BJ (cell line): Measurements from ENCODE around the gene COG5. TPM values are rescaled to one million over a fixed set of nuclear protein-coding genes. Genes with fewer than 3 reads are reported as not detected.

Source experiments
- CTCF ChIA-PET: fragments of 350-600 bp; formaldehyde crosslinking; extraction: SDS; loops from one replicate; lab custom pipeline; 2021; ENCODE audit warnings: antibody characterized with exemption, inconsistent platforms; lab: Yijun Ruan, JAX
- POLR2A ChIA-PET: fragments of 300-600 bp; sonication (Branson Sonifier 250); formaldehyde crosslinking; extraction: SDS; loops from one replicate; lab custom pipeline; 2021; ENCODE audit warnings: antibody characterized with exemption; lab: Charles Lee
- DNase-seq: peaks from one replicate; pipeline ENCODE4 v3.0.0-alpha.2; 2011; ENCODE audit warnings: low read depth
- H3K27me3 ChIP-seq: 2 replicates; pipeline ENCODE4 v1.6.0; 2011; ENCODE audit warnings: low read length; ENCODE audit not compliant: control insufficient read depth, insufficient read depth
- H3K36me3 ChIP-seq: 2 replicates; pipeline ENCODE4 v1.5.1; 2011; ENCODE audit warnings: low read length; ENCODE audit not compliant: control insufficient read depth, insufficient read depth
- H3K4me3 ChIP-seq: 2 replicates; pipeline ENCODE4 v1.5.1; 2011; ENCODE audit warnings: low read depth, mild to moderate bottlenecking, control low read depth, low read length
- polyA plus RNA-seq: library from polyadenylated mRNA; depleted of rRNA; stranded (reverse); fragments of >200 nt; gene quantifications from 2 replicates; pipeline ENCODE4 v1.2.3, GENCODE V29; 2011
- TF ChIP-seq, protein P1 (sequence below): IDR thresholded peaks from 2 replicates; pipeline ENCODE4 v1.5.1; 2011; ENCODE audit warnings: low read depth, mild to moderate bottlenecking, control low read depth, inconsistent platforms, low read length, moderate library complexity; ENCODE audit not compliant: insufficient read depth

The COG5 gene
- polyA plus RNA-seq, 1 experiment = 20.5 TPM

DNA sequence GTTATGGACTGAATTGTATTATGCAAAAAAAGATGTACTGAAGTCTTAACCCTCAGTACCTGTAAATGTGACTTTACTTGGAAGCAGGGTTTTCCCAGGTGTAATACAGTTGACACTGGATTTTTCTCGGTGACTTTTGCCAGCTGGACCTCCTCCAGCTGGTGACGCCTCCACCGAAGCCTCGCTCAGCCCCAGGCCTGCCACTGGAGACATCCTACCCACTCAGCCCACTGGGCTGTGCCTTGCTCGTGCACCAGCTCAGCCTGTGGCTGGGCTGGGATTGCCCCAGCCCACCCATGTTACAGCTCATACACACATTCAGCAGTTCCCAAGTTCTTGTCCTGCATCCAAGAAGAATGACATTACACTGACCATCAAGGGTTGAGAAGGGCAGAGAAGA, 136.3 kb downstream of the COG5 start:
- ChIA-PET CTCF (no interaction called here), POLR2A (no interaction called here)
- no peak for DNase-seq
- TF ChIP-seq, protein P1, sequence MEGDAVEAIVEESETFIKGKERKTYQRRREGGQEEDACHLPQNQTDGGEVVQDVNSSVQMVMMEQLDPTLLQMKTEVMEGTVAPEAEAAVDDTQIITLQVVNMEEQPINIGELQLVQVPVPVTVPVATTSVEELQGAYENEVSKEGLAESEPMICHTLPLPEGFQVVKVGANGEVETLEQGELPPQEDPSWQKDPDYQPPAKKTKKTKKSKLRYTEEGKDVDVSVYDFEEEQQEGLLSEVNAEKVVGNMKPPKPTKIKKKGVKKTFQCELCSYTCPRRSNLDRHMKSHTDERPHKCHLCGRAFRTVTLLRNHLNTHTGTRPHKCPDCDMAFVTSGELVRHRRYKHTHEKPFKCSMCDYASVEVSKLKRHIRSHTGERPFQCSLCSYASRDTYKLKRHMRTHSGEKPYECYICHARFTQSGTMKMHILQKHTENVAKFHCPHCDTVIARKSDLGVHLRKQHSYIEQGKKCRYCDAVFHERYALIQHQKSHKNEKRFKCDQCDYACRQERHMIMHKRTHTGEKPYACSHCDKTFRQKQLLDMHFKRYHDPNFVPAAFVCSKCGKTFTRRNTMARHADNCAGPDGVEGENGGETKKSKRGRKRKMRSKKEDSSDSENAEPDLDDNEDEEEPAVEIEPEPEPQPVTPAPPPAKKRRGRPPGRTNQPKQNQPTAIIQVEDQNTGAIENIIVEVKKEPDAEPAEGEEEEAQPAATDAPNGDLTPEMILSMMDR = no peak
- no peak overlapping the region for H3K4me3 ChIP-seq
- H3K36me3 ChIP-seq = no peaks in the 10 kb centered on the region
- no peaks in the 10 kb centered on the region for H3K27me3 ChIP-seq

DNA sequence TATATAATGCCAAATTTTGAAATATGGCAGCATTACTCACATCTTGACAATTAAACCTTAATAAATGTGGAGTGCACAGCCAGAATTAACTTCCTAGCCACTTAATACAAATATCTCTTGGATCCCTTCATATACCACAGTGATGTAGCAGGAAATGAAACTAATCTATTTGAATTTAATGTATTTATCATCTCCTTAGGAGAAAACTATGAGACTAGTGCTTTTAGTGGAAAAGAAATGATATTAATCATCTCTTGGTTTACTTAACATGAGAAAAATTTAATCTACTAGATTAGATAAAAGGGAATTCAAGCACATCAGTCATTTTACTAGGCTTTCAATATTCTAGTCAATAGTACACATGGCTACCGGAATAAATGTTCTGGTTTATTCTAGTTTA, 149.5 kb downstream of the COG5 start:
- H3K4me3 ChIP-seq = no peak overlapping the region
- CTCF ChIA-PET = no interaction called here
- no peaks in the 10 kb centered on the region for H3K36me3 ChIP-seq
- no peaks in the 10 kb centered on the region for H3K27me3 ChIP-seq
- TF ChIP-seq, protein P1 = no peak
- POLR2A ChIA-PET = no interaction called here
- DNase-seq = no peak

DNA sequence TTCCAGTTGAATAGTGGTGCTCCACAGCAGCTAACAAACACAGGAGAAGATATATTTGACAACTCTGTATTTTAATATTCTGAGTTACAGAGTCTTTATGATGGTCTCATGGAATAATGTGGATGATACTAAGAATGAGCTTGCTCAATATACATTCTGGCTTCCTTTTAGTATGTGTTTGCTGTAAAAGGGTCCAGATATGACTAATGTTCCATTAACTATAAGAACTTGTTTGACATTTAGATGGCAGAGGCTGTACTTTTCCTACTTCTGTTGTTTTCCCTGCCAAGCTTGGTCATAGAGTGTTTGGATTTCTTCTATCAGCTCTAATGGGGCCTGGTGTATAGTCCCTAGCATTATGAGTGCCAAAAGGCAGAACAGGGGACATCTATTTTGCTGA, 155.4 kb downstream of the COG5 start:
- ChIA-PET CTCF (no interaction called here), POLR2A (no interaction called here)
- DNase-seq = no peak
- Histone ChIP-seq H3K4me3 (no peak overlapping the region), H3K27me3 (no peaks in the 10 kb centered on the region), H3K36me3 (no peaks in the 10 kb centered on the region)
- TF ChIP-seq, protein P1 = no peak

DNA sequence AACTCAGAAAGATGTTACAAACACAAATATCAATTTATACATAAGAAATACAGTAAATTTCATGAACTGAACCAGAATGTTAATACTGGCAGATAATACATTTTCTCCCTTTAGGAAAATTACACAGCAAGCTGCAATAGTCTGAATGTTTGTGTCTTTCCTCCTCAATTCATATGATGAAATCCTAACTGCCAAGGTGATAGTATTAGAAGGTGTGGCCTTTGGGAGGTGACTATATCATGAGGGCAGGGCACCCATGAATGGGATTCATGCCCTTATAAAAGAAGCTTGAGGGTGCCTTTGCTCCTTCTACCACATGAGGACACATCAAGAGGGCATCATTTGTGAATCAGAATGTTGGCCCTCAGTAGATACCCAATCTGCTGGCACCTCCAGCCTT, 158.2 kb downstream of the COG5 start:
- no peak for DNase-seq
- CTCF ChIA-PET = interaction anchor here (0.6 to 0.7 kb wide), 2 partner anchors 59 to 188 kb away, joined by 3 read pairs; no protein-coding TSS in a partner anchor
- no peaks in the 10 kb centered on the region for H3K36me3 ChIP-seq
- POLR2A ChIA-PET = no interaction called here
- TF ChIP-seq, protein P1 = no peak
- H3K4me3 ChIP-seq = no peak overlapping the region
- H3K27me3 ChIP-seq = no peaks in the 10 kb centered on the region

DNA sequence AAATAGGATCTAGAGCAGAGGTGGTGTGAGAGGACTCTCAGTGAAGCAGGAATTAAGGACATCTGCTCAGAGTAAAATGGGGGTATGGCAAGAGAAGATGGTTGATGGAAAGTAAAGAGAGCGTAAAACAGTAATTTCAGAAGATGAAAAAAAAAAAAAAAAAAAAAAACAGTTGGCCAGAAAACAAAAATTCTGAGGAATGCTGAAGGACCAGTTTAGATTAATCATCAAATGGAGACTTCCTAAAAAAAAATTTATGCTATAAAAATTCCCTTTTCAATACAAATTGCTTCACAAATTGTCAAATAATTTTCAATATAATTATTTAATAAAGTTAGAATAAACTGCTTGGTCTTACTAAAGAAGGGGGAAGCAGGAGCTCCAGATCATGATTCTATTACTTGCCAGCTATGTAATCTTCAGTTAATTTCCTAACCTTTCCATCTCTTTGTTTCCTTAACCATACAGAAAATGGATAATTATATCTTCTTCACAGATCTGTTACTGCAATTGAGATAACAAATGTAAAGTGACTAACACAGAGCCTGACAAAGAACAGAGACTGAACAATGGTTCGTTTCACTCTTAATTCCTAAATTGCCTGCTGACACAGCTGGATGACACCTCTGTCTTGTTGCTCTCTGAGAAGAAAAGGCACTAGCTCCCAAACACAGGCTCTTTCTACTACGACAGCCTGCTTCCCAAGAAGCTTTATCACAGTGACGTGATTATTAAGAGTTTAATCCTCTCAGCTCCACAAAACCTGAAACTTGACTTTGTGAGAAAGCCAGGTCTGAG, 158.8 kb downstream of the COG5 start:
- H3K4me3 ChIP-seq = no peak overlapping the region
- ChIA-PET POLR2A (no interaction called here), CTCF (interaction anchor here (0.6 to 0.7 kb wide), 2 partner anchors 59 to 187 kb away, joined by 3 read pairs; no protein-coding TSS in a partner anchor)
- TF ChIP-seq, protein P1 = no peak
- no peak for DNase-seq
- H3K36me3 ChIP-seq = no peaks in the 10 kb centered on the region
- H3K27me3 ChIP-seq = no peaks in the 10 kb centered on the region
